CD4-positive, alpha-beta T cell treated with Interferon alpha-2 for 1 hour (primary cell): Measurements from ENCODE around the gene XPO6.

ENCODE experiments used
- DNase-seq, 2 donors: peaks; one replicate each; pipeline ENCODE4 v3.0.0-alpha.2; 2020 to 2022

XPO6 gene

DNA sequence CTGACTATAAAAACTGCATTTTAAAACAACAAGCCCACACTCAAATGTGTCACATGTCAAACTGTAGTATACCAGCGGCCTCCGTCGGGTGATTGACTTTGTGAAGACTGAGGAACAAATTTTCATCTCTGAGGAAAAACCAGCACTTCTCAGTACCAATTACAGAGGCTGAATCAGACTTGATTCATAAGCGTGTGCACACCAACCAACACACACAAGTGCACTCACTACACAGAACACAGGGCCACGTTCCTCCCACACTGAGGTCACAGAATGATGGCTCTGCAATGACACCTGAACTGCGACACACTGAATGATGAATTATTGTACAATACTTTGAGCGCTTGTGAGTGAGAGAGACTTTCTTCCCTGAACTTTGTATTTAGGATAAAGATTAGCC is 29.6 kb downstream of the XPO6 start:
- no peak for DNase-seq

DNA sequence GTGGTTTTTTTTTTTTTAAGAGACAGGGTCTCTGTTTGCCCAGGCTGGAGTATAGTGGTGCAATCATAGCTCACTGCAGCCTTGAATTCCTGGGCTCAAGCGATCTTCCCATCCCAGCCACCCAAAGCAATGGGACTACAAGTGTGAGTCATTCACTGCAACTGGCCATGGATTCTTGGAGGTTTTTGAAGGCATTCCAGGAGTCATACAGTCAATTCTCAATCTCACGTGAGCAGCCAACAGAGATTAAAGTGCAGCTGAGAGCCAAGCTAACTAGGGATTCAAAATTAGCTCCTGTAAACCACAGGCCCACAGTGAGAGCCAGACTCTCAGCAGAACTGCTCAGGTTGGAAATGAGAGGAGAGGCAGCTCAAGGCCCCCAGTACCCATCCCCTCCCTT is 30.2 kb downstream of the XPO6 start:
- no peak for DNase-seq

DNA sequence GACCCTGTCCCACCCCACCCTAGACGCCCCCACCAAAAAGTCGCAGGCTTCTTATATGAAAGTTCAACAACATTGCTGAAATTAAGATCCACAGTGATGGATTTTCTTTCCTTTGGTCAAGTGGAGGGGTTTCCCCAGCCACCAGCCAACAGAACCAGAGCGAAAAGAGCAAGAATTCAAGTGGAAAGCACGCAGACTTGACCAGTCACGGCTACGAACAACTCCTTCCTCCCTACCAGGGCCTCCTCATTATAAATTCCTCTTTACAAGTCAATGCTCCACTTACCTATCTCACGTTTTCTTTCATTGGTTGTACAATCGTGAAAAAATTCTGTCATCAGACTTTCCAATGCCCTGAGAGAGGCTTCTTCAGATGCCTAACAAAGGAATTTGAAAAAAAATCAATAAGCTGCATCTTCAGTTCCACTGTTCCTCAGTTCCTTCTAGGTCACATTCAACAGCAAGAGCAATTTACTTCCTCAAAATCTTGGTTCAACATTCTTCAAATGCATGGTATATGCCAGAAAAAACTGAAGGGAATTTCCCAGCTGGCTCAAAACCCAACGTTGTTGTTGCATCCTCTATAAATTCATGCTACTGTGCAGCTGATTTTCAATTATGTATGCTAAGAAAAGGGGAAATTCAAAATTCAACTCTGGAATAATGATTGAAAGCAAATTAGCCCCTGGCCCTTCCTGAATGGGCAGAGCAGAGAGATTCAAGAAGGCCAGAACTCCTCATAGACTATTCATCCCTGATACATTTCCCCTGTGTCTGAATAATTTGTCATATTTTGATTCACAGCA is 30.9 kb downstream of the XPO6 start:
- peak; percentile 35 to 40 for DNase-seq

DNA sequence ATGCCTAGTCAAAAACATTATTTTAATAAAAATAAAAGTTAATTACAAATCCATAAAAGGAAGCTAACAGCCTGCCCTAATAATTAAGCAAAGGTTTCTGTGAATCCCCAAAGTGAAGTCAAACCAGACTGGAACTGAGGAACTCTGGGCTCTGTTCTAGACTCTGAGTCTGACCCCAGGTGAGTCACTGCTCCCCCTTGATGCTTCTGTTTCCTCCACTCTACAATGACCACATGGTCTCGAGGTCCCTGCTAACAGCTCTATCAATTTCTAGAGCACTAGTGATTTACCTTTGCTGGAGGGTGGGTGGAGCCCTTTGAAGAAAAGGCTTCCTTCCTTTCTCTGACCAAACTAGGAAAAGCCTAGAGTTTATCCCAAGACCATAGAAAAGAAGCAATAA is 32.4 kb downstream of the XPO6 start:
- DNase-seq = no peak

DNA sequence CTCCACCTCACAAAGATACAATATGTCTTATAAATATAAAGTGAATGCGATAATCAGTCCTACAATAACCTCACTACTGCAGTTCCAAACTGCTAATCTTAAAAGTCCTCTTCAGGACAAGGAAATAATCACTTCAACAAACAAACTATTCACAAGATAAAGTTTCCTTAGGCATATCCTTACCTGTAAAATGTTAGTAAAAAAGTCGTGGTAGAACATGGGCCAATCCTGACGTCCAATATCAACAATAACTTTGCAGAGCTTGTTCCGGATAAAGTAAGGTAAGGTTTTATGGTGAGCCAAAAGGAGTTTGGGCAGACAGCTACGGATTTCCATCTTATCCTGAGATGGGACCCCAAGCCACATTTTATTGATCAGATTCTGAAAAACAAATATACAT is 36.0 kb downstream of the XPO6 start:
- DNase-seq = no peak

DNA sequence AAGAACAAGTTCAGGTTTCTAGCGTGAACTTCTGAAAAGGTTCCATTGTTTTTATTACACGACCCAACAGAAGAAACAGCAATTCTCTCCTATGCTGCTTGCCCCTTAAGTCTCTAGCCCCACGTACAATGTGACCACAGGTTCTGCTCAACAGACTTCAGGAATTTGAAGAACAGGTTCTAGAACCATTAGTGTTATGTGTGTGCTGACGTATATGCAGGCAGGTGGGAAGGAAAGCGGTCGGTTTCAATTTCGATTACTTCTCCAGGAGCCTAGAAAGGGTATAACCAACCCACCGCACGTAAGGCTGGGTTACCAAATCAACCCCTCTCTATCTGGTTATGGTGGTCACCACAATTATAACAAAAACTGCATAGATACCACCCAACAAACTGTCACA is 39.4 kb downstream of the XPO6 start:
- peak in 1 of 2 donors; percentile 54 for DNase-seq

DNA sequence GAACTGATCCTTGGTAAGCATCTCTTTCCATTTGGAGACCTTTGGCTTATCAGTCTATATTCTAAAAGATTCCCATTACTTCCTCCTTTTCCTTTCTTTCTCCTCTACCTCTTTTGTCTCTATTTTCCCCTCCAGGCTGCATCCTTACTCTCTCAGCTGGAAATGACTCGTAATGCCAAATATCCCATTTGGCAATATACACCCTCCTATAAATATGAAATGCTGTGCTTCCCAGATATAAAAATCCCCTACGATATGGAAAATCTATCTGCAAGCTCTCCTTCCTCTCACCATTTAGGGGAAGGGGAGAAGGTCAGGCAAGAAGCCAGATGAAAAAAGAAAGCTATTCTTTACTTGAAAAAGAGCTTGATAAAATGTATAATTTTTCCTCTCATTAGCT is 39.9 kb downstream of the XPO6 start:
- DNase-seq = no peak

DNA sequence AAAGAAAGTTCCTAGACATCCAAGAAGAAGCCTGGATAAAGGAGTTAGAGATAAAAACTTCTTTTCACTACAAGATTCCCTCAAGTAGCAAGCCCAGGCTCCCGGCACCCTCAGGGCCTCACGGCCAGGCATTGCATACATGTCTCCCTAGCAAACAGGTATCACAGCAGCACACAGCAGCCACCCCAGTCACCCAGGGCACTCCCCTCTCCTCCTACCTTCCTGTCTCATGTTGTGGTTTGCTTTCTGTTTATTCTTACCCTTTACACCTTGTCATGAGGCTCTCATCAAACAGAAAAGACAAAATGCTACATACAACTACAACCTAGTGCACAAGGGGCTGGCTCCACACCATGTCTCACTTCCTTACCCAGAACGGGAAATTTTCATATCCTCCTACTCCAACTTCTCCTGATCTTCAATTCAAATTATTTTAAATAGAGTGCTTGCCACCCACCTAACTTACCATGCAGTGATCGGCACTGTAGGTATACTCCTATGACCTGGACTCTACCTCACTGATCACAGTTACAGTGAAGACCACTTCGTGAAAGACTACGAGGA is 42.7 kb downstream of the XPO6 start:
- DNase-seq = peak; percentile 29 to 67

DNA sequence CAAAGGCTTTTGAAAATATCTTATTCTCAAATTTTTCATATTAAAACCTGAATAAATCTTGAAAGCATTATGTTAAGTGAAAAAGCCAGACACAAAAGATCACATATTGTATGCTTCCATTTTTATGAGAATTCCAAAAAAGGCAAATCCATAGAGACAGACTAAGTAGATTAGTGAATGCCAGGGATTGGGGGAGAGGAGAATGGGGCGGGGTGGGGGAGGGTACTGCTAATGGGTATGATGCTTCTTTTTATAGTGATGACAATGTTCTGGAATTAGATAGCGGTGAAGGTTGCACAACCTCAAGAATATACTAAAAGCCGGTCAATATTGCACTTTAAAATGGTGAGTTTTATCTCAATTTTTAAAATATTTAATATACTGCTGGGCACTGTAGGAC is 44.0 kb downstream of the XPO6 start:
- DNase-seq = no peak

DNA sequence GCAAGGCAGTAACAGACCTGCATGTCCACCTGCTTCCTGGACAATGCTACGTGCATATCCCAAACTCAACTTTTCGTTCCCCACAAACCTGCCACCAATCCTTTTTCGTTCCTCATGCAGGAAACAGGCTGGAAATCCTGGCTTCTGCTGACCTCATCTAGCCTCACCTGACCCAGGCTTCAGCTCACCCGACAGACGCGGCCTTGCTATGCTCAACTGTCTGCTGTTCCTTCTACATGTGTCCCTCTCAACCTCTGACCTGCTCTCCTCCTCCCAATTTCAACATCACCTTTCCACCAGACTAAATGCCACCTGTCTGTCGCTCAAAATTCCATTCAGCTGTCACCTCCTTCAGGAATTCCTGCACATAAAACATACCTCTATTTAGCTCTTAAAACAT is 44.5 kb downstream of the XPO6 start:
- DNase-seq = no peak

DNA sequence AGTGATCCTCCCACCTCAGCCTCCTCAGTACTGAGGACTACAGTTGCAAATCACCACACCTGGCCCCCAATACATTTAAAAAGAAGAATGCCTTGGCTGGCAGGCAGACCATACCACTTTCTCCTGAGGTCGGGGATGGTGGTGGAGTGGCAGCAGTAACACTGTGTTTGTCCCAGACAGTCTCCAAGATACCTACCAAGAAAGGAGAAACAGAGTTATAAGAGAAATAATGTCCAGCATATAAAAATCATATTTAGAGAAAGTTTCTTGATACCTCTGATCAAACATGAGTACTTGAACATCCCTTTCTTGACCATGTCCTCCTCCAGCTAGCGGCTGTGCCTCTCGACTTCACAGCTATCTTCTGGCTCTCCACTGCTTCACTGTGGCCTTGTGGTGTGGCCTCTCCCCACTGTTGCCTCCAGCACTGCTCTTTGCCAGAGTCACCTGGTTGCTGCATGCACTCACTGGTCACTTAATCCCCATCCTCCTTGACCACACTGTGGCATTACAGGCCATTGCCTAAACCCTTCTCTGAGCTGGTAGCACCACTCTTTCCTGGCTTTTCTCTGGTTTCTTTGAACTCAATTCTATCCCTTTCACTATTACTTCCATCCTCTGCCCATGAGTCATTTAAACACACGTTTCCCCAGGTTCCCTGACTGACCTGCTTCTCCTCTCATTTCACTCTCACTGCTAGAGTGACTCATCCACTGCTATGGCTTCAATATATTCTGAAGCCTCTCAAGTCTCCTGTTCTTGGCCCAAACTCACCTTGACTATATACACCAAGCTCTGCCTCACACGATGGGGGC is 45.2 kb downstream of the XPO6 start:
- no peak for DNase-seq

DNA sequence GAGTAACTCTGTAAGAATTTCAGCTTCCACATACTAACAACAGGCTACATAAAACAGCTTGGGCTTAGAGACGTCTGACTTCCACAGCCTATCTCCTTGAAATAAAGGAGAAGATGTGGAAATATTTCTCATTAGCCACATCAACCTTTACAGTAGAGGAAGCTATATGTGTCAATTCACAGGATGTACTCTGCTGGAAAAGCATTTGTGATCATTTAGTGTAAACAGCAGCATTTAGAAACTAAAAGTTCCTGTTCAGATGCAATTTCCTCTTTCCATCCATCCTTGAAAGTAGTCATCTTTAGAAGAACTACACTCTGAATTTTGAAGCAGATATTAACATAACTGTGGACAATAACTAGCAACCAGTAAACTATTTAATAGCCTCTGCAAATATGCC is 46.2 kb downstream of the XPO6 start:
- DNase-seq = no peak

DNA sequence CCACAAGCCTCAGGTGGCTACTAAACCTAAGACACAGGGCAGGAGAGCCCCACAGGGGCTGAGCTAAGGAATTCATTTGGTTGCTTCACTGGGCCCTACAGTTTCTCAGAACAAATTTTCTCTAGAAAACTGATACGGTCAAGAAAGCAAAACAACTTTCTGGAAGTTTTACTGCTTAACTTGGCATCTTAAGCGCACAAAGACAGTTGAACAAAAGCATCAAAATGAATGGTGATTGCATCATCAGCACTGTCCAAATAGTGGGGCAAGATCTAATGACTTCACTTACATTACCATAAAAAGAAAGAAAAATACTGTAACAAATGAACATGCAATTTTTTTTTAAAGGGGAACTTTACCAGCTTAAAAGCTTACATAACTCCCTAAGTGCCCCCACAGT is 47.6 kb downstream of the XPO6 start:
- DNase-seq = no peak

DNA sequence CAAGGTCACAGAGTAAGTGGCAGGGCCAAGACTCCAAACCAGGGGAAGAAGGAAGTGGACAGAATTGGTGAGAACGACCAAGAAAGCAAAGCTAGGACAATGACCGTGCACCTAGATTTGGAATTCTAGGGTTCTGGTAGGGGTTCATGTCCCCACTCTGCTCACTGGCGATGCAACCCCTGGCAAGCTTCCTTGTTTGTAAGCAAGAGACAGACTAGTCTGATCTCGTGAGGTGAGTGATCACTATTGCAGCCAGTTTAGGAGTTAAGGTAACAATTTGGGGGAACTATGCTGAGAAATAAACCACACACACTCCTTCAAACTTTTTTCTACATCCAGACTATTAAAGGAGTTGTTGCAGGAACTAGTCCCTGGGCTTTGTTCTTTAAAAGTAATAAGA is 48.1 kb downstream of the XPO6 start:
- no peak for DNase-seq

DNA sequence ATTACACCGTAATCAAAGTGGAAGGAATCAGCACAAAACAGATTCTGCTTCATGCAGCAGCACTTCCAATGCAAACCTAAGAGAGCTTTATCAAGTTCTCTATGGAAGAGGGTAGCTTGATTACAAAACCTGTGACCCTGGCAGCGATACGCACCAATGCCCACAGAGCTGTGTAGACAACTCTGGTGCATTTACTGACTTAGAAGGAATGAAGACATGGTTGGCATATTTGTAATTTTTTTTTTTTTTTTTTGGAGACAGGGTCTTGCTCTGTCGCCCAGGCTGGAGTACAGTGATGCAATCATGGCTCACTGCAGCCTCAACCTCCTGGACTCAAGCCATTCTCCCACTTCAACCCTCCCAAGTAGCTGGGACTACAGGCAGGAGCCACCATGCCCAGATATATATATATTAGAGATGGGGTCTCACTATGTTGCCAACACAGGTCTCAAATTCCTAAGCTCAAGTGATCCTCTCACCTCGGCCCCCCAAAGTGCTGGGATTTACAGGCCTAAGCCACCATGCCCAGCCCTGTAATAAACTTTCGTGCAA is 49.4 kb downstream of the XPO6 start:
- no peak for DNase-seq

DNA sequence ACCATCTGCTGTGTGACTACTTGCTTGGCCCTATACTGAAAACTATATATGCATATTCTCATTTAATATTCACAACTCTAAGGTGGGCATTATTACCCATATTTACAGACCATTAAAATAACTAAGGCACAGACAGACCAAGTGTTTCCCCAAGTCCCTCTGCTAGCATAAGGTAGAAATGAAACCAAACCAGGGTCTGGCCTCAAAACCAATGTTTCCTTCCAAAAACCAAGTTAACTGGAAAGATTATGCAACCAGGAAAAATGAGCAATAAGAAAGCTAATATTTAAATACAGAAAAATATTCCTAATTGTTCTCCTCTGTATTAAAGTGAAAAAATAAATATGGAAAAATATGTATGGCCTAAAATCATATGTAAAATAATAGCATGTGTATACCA is 50.1 kb downstream of the XPO6 start:
- DNase-seq = no peak

DNA sequence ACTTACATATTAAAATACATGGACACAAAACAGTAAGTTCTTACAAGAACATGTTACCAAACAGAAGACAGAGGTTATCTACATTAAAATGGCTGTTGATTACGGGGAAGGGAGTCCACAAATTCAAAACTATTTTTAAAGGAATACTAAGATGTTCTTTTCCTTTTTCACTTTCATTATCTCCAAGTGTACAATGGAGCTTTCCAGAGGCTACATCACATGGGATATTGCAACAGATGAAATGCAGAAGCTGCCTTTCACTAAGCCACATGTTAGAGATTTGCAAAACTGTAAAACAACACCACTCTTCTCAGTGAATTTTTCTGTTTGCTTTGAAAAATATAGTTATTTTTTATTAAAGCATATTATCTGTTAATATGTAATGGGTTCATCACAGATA is 53.6 kb downstream of the XPO6 start:
- DNase-seq = no peak

DNA sequence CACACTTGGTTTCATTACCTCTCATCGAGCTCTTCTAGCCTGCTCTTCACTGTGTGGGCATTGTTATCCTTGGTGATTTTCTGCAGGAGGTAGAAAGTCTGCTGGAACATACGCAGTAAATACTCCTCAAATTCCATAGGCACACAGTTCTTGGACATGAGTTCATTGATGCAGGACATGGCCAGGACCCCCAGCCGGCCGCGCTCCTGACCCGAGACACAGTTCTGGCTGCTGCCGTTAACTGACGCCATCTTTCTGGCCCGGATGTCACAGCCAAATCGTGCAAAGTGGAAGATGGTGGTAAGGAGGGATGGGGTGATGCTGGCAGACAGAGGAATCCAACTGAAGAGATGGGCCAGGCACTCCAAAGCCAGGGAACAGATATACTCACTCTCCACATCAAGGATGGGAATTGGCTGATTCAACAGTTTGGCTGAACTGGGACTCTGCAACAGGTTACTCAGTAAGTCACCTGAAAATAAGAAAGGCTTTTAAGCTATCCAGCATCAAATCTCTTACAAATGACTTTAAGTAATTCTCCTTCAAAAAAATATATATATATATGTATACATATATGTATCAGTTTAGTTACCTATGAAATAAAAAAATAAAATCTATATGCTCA is 55.6 kb downstream of the XPO6 start:
- DNase-seq = no peak

DNA sequence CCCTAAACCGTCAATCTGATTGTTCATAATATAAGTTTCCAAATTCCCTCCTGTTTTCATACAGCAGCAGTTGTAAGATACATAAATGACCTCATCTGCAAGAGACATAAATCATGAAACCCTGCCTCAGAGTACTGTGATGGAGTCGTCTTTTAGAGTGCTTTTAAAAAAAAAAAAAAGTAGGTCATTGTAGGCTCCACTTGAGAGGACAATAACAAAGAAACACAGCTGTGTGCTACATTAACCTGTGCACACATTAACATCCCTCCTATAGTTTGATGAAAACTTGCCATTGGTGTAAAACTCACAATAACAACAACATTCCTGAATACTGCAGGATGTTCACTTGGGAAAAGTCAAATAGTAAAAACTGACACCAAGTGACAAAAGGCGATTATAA is 56.5 kb downstream of the XPO6 start:
- no peak for DNase-seq

DNA sequence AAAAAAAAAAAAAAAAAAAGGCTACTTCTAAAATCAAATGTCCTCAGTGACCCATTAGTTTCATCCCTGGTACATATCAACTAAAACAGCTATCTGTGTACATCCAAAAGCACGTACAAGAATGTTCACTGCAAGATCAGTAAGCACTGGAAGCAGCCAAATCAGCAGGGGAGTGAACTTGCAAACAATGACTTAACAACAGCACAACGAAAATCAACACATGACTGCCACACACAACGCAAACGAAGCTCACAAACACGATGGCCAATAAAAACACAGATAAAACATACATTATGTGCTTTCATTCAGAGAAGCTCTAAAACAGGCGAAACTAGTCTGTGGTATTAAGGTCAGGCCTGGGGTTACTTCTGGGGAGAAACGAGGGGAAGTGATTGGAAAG is 60.6 kb downstream of the XPO6 start:
- DNase-seq = no peak

DNA sequence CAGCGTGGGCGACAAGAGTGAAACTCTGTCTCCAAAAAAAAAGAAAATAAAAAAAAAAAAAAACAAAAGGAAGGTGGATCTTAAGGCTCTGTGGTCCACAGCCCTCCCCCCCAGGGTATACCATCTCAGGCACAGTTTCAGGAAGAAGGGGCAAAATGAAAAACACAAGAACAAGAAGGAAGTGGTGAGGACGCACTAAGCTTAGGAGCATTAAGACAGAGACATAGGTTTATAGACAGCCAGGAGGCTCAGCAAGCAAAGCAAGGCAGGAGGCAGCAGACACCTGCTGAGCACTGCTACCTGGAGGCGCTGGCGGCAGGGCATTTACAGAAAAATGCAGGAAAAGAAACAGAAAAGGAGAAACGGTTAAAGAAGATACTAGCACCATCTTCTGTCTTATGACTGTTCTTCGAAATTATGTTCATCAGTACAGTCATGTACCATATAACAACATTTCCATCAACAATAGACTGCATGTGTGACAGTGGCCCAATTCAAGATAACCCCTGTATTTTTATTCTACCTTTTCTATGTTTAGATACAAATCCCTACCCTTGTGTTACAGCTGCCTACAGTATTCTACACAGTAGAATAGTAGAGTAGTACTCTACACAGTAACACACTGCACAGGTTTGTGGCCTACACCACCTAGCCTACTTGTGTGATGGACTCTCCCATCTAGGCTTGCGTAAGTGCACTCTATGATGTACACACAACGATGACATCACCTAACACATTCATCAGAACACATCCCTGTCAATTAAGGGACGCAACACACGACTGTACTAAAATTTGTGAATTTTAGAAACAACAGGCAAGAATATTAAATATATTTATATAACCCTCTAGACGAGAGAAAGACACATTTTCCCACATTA is 62.5 kb downstream of the XPO6 start:
- peak; percentile 30 to 41 for DNase-seq

DNA sequence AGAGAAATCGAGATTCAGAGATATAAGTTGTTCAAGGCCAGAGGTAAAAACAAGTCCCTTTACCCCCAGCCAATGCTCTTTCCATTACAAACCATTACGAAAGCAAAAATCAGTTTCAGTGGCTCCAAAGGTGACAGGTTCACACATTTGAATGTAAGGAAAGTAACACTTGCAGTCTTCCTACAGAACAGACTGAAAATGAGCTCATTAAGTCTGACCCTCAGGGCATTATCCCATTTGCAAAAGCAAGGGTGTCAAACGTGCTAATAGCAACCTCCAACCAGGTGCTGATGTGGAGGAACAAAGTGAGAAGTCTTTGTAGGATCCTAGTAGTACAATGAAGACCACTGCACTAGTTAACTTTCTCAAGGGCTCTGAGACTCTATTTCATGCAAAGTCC is 65.2 kb downstream of the XPO6 start:
- DNase-seq = no peak
